ENCODE measurements around the gene SHISA9. TPM values are rescaled to one million over a fixed set of nuclear protein-coding genes. Genes with fewer than 3 reads are reported as not detected.

SHISA9 gene
- total RNA-seq, 1 donor from 2014 or later = 3.0 TPM

DNA sequence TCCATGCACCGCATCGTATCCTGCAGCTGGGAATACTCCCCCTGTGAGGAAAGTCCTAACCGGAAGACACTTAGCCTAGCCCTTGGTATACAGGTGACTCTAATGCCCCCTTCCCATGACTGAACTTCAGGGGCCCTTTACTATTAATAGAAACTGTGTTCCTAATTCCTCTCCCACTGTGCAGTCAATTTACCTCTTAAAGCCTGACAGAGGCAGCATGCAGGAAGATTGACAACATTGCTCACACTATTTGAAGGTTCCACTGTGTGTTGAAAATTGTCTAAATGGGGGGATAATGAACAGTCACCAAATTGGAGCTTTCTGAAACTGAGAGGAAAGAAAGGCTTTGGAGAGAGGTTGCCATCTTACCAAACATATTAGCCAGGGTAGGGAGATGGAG, 222.6 kb downstream of the SHISA9 start:
- DNase-seq (ENCODE audit: low spot score, unreplicated experiment) = no peak
- peaks cover 8% of the 10 kb centered on the region for H3K27me3 Mint-ChIP-seq
- H3K4me1 Mint-ChIP-seq (ENCODE audit: low read depth) = peaks cover 4% of the 10 kb centered on the region
- H3K4me3 Mint-ChIP-seq (ENCODE audit: low read depth) = no peak overlapping the region
- peaks cover 5% of the 10 kb centered on the region for H3K9me3 Mint-ChIP-seq (ENCODE audit: low read depth)
- H3K27ac Mint-ChIP-seq = no peak overlapping the region
- TF ChIP-seq, protein P1, sequence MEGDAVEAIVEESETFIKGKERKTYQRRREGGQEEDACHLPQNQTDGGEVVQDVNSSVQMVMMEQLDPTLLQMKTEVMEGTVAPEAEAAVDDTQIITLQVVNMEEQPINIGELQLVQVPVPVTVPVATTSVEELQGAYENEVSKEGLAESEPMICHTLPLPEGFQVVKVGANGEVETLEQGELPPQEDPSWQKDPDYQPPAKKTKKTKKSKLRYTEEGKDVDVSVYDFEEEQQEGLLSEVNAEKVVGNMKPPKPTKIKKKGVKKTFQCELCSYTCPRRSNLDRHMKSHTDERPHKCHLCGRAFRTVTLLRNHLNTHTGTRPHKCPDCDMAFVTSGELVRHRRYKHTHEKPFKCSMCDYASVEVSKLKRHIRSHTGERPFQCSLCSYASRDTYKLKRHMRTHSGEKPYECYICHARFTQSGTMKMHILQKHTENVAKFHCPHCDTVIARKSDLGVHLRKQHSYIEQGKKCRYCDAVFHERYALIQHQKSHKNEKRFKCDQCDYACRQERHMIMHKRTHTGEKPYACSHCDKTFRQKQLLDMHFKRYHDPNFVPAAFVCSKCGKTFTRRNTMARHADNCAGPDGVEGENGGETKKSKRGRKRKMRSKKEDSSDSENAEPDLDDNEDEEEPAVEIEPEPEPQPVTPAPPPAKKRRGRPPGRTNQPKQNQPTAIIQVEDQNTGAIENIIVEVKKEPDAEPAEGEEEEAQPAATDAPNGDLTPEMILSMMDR (IDR thresholded peaks at IDR 0.05; ENCODE audit: unreplicated experiment) = no peak
- H3K36me3 Mint-ChIP-seq (ENCODE audit: insufficient read depth) = no peaks in the 10 kb centered on the region

GRCh38 chr16:13127144-13127543, 225.7 kb downstream of the SHISA9 start:
- Mint-ChIP-seq H3K27ac (no peak overlapping the region), H3K9me3 (ENCODE audit: low read depth) (peaks cover 5% of the 10 kb centered on the region), H3K27me3 (peaks cover 10% of the 10 kb centered on the region), H3K36me3 (ENCODE audit: insufficient read depth) (no peaks in the 10 kb centered on the region), H3K4me1 (ENCODE audit: low read depth) (no peaks in the 10 kb centered on the region), H3K4me3 (ENCODE audit: low read depth) (no peak overlapping the region)
- TF ChIP-seq, protein P1 (IDR thresholded peaks at IDR 0.05; ENCODE audit: unreplicated experiment) = no peak
- DNase-seq (ENCODE audit: low spot score, unreplicated experiment) = no peak

GRCh38 chr16:13130586-13130985, 229.2 kb downstream of the SHISA9 start:
- H3K9me3 Mint-ChIP-seq (ENCODE audit: low read depth) = peaks cover 8% of the 10 kb centered on the region
- DNase-seq (ENCODE audit: low spot score, unreplicated experiment) = no peak
- no peaks in the 10 kb centered on the region for H3K36me3 Mint-ChIP-seq (ENCODE audit: insufficient read depth)
- TF ChIP-seq, protein P1 (IDR thresholded peaks at IDR 0.05; ENCODE audit: unreplicated experiment) = no peak
- H3K27me3 Mint-ChIP-seq = peaks cover 10% of the 10 kb centered on the region
- no peak overlapping the region for H3K27ac Mint-ChIP-seq
- H3K4me3 Mint-ChIP-seq (ENCODE audit: low read depth) = no peak overlapping the region
- no peaks in the 10 kb centered on the region for H3K4me1 Mint-ChIP-seq (ENCODE audit: low read depth)

DNA sequence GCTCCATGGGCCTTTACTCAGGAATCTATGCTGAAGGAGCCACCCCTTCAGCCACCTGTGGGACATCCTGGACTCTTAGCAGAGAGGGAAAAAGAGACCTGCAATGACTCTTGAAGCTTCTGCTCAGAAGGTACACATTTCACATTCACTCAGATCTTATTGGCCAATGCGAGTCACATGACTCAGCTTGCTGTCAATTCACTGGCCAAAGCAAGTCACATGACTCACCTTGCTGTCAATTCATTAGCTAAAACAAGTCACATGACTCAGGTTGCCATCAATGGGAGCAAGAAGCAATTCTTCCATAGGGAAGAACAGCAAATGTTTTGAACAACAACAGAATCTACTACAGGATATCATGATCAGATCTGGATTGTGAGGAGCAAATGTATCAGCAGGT, 233.4 kb downstream of the SHISA9 start:
- H3K27ac Mint-ChIP-seq = no peak overlapping the region
- no peaks in the 10 kb centered on the region for H3K36me3 Mint-ChIP-seq (ENCODE audit: insufficient read depth)
- DNase-seq (ENCODE audit: low spot score, unreplicated experiment) = no peak
- H3K4me1 Mint-ChIP-seq (ENCODE audit: low read depth) = no peaks in the 10 kb centered on the region
- H3K9me3 Mint-ChIP-seq (ENCODE audit: low read depth) = peaks cover 8% of the 10 kb centered on the region
- H3K27me3 Mint-ChIP-seq = peaks cover under 1% of the 10 kb centered on the region
- TF ChIP-seq, protein P1 (IDR thresholded peaks at IDR 0.05; ENCODE audit: unreplicated experiment) = no peak
- no peak overlapping the region for H3K4me3 Mint-ChIP-seq (ENCODE audit: low read depth)

DNA sequence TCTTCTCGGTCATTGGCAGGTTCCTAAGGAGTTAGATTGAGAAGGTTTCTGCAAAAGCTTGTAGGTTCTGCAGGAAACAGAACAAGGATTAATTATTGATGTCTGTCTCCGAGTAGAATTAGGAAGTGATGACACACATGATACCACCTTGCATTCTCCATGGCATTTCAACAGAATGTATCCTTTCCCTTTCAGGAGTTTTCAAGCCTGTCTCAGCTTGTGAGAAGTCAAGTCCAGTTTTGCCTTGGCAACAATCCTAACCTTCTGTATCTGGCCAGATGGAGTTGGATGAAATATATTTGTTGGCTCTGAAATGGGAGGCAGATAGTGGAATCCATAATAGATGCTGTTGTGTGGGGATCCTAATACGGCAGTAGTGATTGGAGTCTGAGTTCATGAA, 235.5 kb downstream of the SHISA9 start:
- Mint-ChIP-seq H3K9me3 (ENCODE audit: low read depth) (peaks cover 12% of the 10 kb centered on the region), H3K27me3 (no peaks in the 10 kb centered on the region), H3K36me3 (ENCODE audit: insufficient read depth) (no peaks in the 10 kb centered on the region), H3K4me1 (ENCODE audit: low read depth) (no peaks in the 10 kb centered on the region), H3K27ac (no peak overlapping the region), H3K4me3 (ENCODE audit: low read depth) (no peak overlapping the region)
- no peak for DNase-seq (ENCODE audit: low spot score, unreplicated experiment)
- TF ChIP-seq, protein P1 (IDR thresholded peaks at IDR 0.05; ENCODE audit: unreplicated experiment) = no peak

All from progenitor cell of endocrine pancreas (in vitro differentiated cells).